Jurkat, Clone E6-1 (cell line): Measurements from ENCODE around the gene NANOS3. TPM values are rescaled to one million over a fixed set of nuclear protein-coding genes. Genes with fewer than 3 reads are reported as not detected.

Source experiments
- DNase-seq: peaks from one replicate; pipeline ENCODE4 v3.0.0-alpha.2; 2011; ENCODE audit warnings: low read depth, low spot score
- H3K4me3 ChIP-seq: 2 replicates; pipeline ENCODE4 v1.5.1; 2011; ENCODE audit warnings: mild to moderate bottlenecking, low read length, control low read depth, moderate library complexity
- polyA plus RNA-seq: library from polyadenylated mRNA; unstranded; fragments of >200 nt; gene quantifications from one replicate; pipeline ENCODE4 v1.2.1, GENCODE V29; 2012; ENCODE audit warnings: missing spikeins; ENCODE audit not compliant: insufficient read length, insufficient read depth

NANOS3 gene
- polyA plus RNA-seq = 1.5 TPM

GRCh38 chr19:13876834-13877233 lies at the start of gene NANOS3:
Gene NANOS3 (plus strand): TSS chr19:13877134. CDS start chr19:13877249, 115 bp downstream.
- no peak within 1 kb of the TSS for H3K4me3 ChIP-seq
- no peak for DNase-seq

- DNase-seq = no peak
Observed at GRCh38 chr19:13827656-13828055, 49.3 kb upstream of the NANOS3 start.

GRCh38 chr19:13830114-13830740 lies 46.7 kb upstream of the NANOS3 start:
- DNase-seq = no peak
- no peak overlapping the region for H3K4me3 ChIP-seq

More at GRCh38 chr19:13827656-13828055, 49.3 kb upstream of the NANOS3 start:
- no peak overlapping the region for H3K4me3 ChIP-seq

GRCh38 chr19:13830741-13831536 lies 46.0 kb upstream of the NANOS3 start:
- DNase-seq = no peak
- H3K4me3 ChIP-seq = no peak overlapping the region

GRCh38 chr19:13831537-13832467 lies 45.1 kb upstream of the NANOS3 start:
- no peak for DNase-seq

GRCh38 chr19:13833330-13834243 lies 43.3 kb upstream of the NANOS3 start:
- peak overlapping the region; percentile 56 for H3K4me3 ChIP-seq

More at GRCh38 chr19:13831537-13832467, 45.1 kb upstream of the NANOS3 start:
- H3K4me3 ChIP-seq = no peak overlapping the region

GRCh38 chr19:13834244-13835069 lies 42.5 kb upstream of the NANOS3 start:
- DNase-seq = no peak
- peak overlapping the region; percentile 56 for H3K4me3 ChIP-seq

More at GRCh38 chr19:13833330-13834243, 43.3 kb upstream of the NANOS3 start:
- peak; percentile 71 for DNase-seq

GRCh38 chr19:13835791-13836723 lies 40.9 kb upstream of the NANOS3 start:
- no peak overlapping the region for H3K4me3 ChIP-seq
- DNase-seq = no peak

- DNase-seq = no peak
- H3K4me3 ChIP-seq = no peak overlapping the region
Observed at GRCh38 chr19:13838435-13839129, 38.4 kb upstream of the NANOS3 start.

GRCh38 chr19:13839130-13839937 lies 37.6 kb upstream of the NANOS3 start:
- DNase-seq = no peak
- H3K4me3 ChIP-seq = no peak overlapping the region

GRCh38 chr19:13839938-13840304 lies 37.0 kb upstream of the NANOS3 start:
- H3K4me3 ChIP-seq = no peak overlapping the region

GRCh38 chr19:13840305-13841085 lies 36.4 kb upstream of the NANOS3 start:
- no peak overlapping the region for H3K4me3 ChIP-seq
- DNase-seq = no peak

More at GRCh38 chr19:13839938-13840304, 37.0 kb upstream of the NANOS3 start:
- no peak for DNase-seq

GRCh38 chr19:13841086-13841961 lies 35.6 kb upstream of the NANOS3 start:
- H3K4me3 ChIP-seq = no peak overlapping the region
- DNase-seq = no peak

- peak overlapping the region; percentile 53 for H3K4me3 ChIP-seq
- no peak for DNase-seq
Observed at GRCh38 chr19:13841962-13842290, 35.0 kb upstream of the NANOS3 start.
